OCI-LY3 (cell line): Measurements from ENCODE around the gene ITM2B.

ENCODE experiments used
- CTCF ChIP-seq: fragments of 200-600, 300-600 bp; sonication (generic); IDR thresholded peaks from 2 replicates; pipeline ENCODE4 v1.5.1; 2014; ENCODE audit warnings: antibody characterized with exemption, low read length, low read depth
- EZH2phosphoT487 ChIP-seq: fragments of 200-600 bp; shearing (Covaris generic); IDR thresholded peaks from 2 replicates; pipeline ENCODE4 v1.6.1; 2018; ENCODE audit warnings: antibody characterized with exemption, mixed run types, low read depth

GRCh38 chr13:48214519-48215121 lies 18.4 kb upstream of the ITM2B start:
- TF ChIP-seq CTCF (no peak), EZH2phosphoT487 (no peak)
